SH-SY5Y (cell line): ENCODE measurements around the gene MMP23B.

Experiments used
- GATA2 ChIP-seq: IDR thresholded peaks from 2 replicates; pipeline ENCODE4 v1.6.1; 2011; ENCODE audit warnings: mild to moderate bottlenecking, low read depth, low read length
- GATA3 ChIP-seq: IDR thresholded peaks from 2 replicates; pipeline ENCODE4 v1.6.1; 2011; ENCODE audit warnings: low read depth, mild to moderate bottlenecking, low read length, moderate library complexity

MMP23B gene

GRCh38 chr1:1631782-1632420 is at the start of gene MMP23B:
MMP23B (plus strand) TSS chr1:1632173; CDS start chr1:1632219, 46 bp downstream.
- TF ChIP-seq GATA3 (no peak), GATA2 (no peak)

GRCh38 chr1:1582585-1583346 is 49.2 kb upstream of the MMP23B start:
- TF ChIP-seq GATA3: no peak

- TF ChIP-seq GATA3: no peak
- TF ChIP-seq GATA2: no peak
These were observed 48.5 kb upstream of the MMP23B start for GRCh38 chr1:1583347-1584010.

GRCh38 chr1:1591452-1591851 is 40.5 kb upstream of the MMP23B start:
- TF ChIP-seq GATA2: no peak
- no peak for TF ChIP-seq GATA3

GRCh38 chr1:1593834-1594601 is 38.0 kb upstream of the MMP23B start:
- TF ChIP-seq GATA3 (no peak), GATA2 (no peak)

GRCh38 chr1:1594602-1595260 is 37.2 kb upstream of the MMP23B start:
- no peak for TF ChIP-seq GATA2
- no peak for TF ChIP-seq GATA3

GRCh38 chr1:1596493-1597274 is 35.3 kb upstream of the MMP23B start:
- no peak for TF ChIP-seq GATA3
- TF ChIP-seq GATA2: no peak

GRCh38 chr1:1597275-1597930 is 34.6 kb upstream of the MMP23B start:
- TF ChIP-seq GATA2 (no peak), GATA3 (no peak)

GRCh38 chr1:1598051-1598719 is 33.8 kb upstream of the MMP23B start:
- TF ChIP-seq GATA2: no peak
- no peak for TF ChIP-seq GATA3

- TF ChIP-seq GATA2 (no peak), GATA3 (no peak)
These were observed 33.3 kb upstream of the MMP23B start for GRCh38 chr1:1598720-1599029.

- TF ChIP-seq GATA2 (no peak), GATA3 (no peak)
These were observed 32.7 kb upstream of the MMP23B start for GRCh38 chr1:1599030-1599934.
